ENCODE data around the gene ATF6B. TPM values are rescaled to one million over a fixed set of nuclear protein-coding genes. Genes with fewer than 3 reads are reported as not detected.

ATF6B gene
- total and polyA plus RNA-seq, 2 of the 13 experiments (the other 11 are each of a cell fraction or from before 2014, with no cell fraction given), result 18.1 to 44.0 TPM

- TF ChIP-seq AGO2 (optimal IDR thresholded peaks at IDR 0.05; ENCODE audit: low read depth, low read length), result peak; percentile 24
- TF ChIP-seq ARNTL (CRISPR knock-in tag; IDR thresholded peaks at IDR 0.05), result no peak
- no peak for TF ChIP-seq NFRKB (IDR thresholded peaks at IDR 0.05)
- TF ChIP-seq ZNF292 (CRISPR knock-in tag; IDR thresholded peaks at IDR 0.05; ENCODE audit: borderline replicate concordance, low read depth), result no peak
- no peak for TF ChIP-seq ZBTB37 (CRISPR knock-in tag; IDR thresholded peaks at IDR 0.05)
- TF ChIP-seq ZFP36 (IDR thresholded peaks at IDR 0.05; ENCODE audit: borderline replicate concordance, low read depth, low read length, partially characterized antibody), result no peak
- TF ChIP-seq MYNN (CRISPR knock-in tag; IDR thresholded peaks at IDR 0.05; ENCODE audit: low read depth), result no peak
- TF ChIP-seq MYPOP (CRISPR knock-in tag; IDR thresholded peaks at IDR 0.05), result no peak
- TF ChIP-seq SALL1 (CRISPR knock-in tag; IDR thresholded peaks at IDR 0.05), result no peak
- TF ChIP-seq HHEX (CRISPR knock-in tag; IDR thresholded peaks at IDR 0.05), result no peak
- TF ChIP-seq ZNF784 (CRISPR knock-in tag; IDR thresholded peaks at IDR 0.05; ENCODE audit: borderline replicate concordance), result no peak
- no peak for TF ChIP-seq HBP1 (CRISPR knock-in tag; IDR thresholded peaks at IDR 0.05; ENCODE audit: low read depth)
- 0 out of 2 replicates have a peak, but pooled peaks have one; percentile 26 for TF ChIP-seq RBFOX2 (IDR thresholded peaks at IDR 0.05; ENCODE audit: low read depth, low read length)
- TF ChIP-seq SNAI1 (CRISPR knock-in tag; IDR thresholded peaks at IDR 0.05; ENCODE audit: borderline replicate concordance), result no peak
These were observed 43.2 kb upstream of the ATF6B start (continued) for GRCh38 chr6:32171234-32171633.

Data from HepG2 (cell line).